Panc1 (cell line): ENCODE measurements around the gene GULP1. TPM values are rescaled to one million over a fixed set of nuclear protein-coding genes. Genes with fewer than 3 reads are reported as not detected.
A peak's percentile ranks its signal among the peaks of the same experiment; 100 is the strongest.

ENCODE experiments used
- ATAC-seq: fragments of 200-7000 bp; cut with Tn5 transposase; 2 replicates; pipeline ENCODE4 v1.9.1; 2020; ENCODE audit warnings: mild to moderate bottlenecking, moderate library complexity
- BruUV-seq: library from RNA; stranded (reverse); fragments of 400-500 nt; replicated peaks from 2 replicates; lab custom pipeline; 2021; lab: Mats Ljungman, UMichigan
- CTCF ChIA-PET: fragments of 300-600 bp; sonication (Branson Sonifier 250); formaldehyde crosslinking; loops from one replicate; lab custom pipeline; 2022; ENCODE audit warnings: antibody characterized with exemption; lab: Charles Lee
- POLR2A ChIA-PET: fragments of 300-600 bp; sonication (Branson Sonifier 250); formaldehyde crosslinking; loops from one replicate; lab custom pipeline; 2022; ENCODE audit warnings: antibody characterized with exemption; lab: Charles Lee
- DNase-seq: peaks from one replicate; pipeline ENCODE4 v3.0.0-alpha.2; 2010; ENCODE audit warnings: low read depth, low spot score
- H3K27ac ChIP-seq: 2 replicates; pipeline ENCODE4 v1.5.1; 2011; ENCODE audit warnings: mild to moderate bottlenecking, low read length, inconsistent platforms
- H3K27me3 ChIP-seq: fragments of 200-500 bp; sonication (Bioruptor generic); 2 replicates; pipeline ENCODE4 v1.6.0; 2014; ENCODE audit warnings: low read length, inconsistent platforms; ENCODE audit not compliant: control insufficient read depth, insufficient read depth
- H3K36me3 ChIP-seq: fragments of 200-500 bp; sonication (Bioruptor generic); 2 replicates; pipeline ENCODE4 v1.5.1; 2014; ENCODE audit warnings: inconsistent platforms, mild to moderate bottlenecking, low read length, moderate library complexity; ENCODE audit not compliant: control insufficient read depth, insufficient read depth
- H3K4me1 ChIP-seq: 2 replicates; pipeline ENCODE4 v1.5.1; 2011; ENCODE audit warnings: inconsistent platforms, mild to moderate bottlenecking, low read length, moderate library complexity; ENCODE audit not compliant: control insufficient read depth, insufficient read depth
- H3K4me3 ChIP-seq, 2 experiments: 2 replicates each; pipeline ENCODE4 v1.5.1; 2011 to 2012; ENCODE audit warnings: low read depth in 2 of 2, low read length in 2 of 2, mild to moderate bottlenecking in 2 of 2, inconsistent platforms in 1 of 2, moderate library complexity in 1 of 2
- H3K9me3 ChIP-seq: fragments of 200-500 bp; sonication (Bioruptor generic); 2 replicates; pipeline ENCODE4 v1.5.1; 2014; ENCODE audit warnings: low read depth, mild to moderate bottlenecking, inconsistent platforms, low read length, moderate library complexity; ENCODE audit not compliant: control insufficient read depth, insufficient read depth
- POLR2AphosphoS5 ChIP-seq: IDR thresholded peaks from 2 replicates; pipeline ENCODE4 v1.6.1; 2012; ENCODE audit warnings: mild to moderate bottlenecking, low read depth, low read length, moderate library complexity
- SIN3A ChIP-seq: IDR thresholded peaks from 2 replicates; pipeline ENCODE4 v1.6.1; 2012; ENCODE audit warnings: low read depth, mild to moderate bottlenecking, low read length, moderate library complexity, borderline replicate concordance; ENCODE audit not compliant: insufficient read depth
- TCF7L2 ChIP-seq: IDR thresholded peaks from 2 replicates; pipeline ENCODE4 v1.6.1; 2011; ENCODE audit warnings: mild to moderate bottlenecking, low read depth, low read length, inconsistent platforms
- in situ Hi-C: cut with HindIII; loops from 2 replicates; pipeline ENCODE4 v1.10.0; 2016; ENCODE audit warnings: low sequenced_read_pairs, low pct_unique_long_range_greater_than_20kb
- intact Hi-C: fragments of 100-400 bp; cut with micrococcal nuclease; formaldehyde crosslinking; loops from one replicate; pipeline ENCODE4 v1.10.0; 2022; ENCODE audit not compliant: unreplicated experiment
- total RNA-seq: library from RNA; stranded (reverse); gene quantifications from one replicate; pipeline ENCODE4 v1.2.1, GENCODE V29; 2021; ENCODE audit not compliant: unreplicated experiment
- TF ChIP-seq, protein P1 (sequence below), 2 experiments: IDR thresholded peaks; 2 replicates each; pipeline ENCODE4 v1.6.1; 2011 to 2012; ENCODE audit warnings: low read depth in 2 of 2, control low read depth in 1 of 2, low read length in 1 of 2, mild to moderate bottlenecking in 1 of 2, moderate library complexity in 1 of 2; ENCODE audit not compliant: insufficient read depth in 1 of 2
- TF ChIP-seq, protein P2 (sequence below): fragments of 450-650 bp; IDR thresholded peaks from 2 replicates; pipeline ENCODE4 v1.5.1; 2017; ENCODE audit warnings: mild to moderate bottlenecking

Gene GULP1
- total RNA-seq, 1 experiment from 2014 or later = 51.5 TPM

DNA sequence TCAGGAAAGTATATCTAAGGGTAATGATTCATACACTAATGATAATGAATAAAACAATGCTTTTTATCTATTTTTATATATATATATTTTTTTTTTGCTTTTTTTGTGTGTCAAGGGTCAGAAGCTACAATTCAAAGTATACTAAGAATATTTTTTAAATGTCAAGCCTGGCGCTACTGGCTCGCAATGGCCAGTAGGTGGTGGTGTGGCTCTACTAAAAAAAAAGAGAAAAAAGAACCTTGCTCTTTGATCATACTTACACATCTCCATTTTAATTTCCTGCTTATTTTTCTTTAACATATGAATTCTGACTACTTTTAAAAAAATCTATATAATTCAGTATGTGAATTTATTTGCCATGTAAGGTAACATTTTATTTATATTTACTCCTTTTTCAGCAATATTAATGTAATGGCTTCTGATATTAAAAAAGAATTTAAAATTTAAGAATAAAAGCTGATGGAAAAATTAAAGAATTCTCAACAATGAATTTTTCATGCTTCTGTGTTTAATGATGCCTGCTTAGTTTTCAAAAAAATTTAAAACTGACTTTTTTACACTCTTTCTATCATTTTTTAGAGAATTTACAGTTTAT, 232.9 kb downstream of the GULP1 start:
- Histone ChIP-seq H3K4me3 (no peak overlapping the region), H3K4me1 (no peaks in the 10 kb centered on the region; the same call in 1 of the 2 replicates), H3K27ac (no peak overlapping the region), H3K27me3 (no peaks in the 10 kb centered on the region), H3K9me3 (no peaks in the 10 kb centered on the region), H3K36me3 (peaks cover 2% of the 10 kb centered on the region; the same call in 1 of the 2 replicates)
- CTCF ChIA-PET = interaction anchor here (0.6 to 1.5 kb wide), 4 partner anchors 94 to 552 kb away, joined by 3 to 9 read pairs (median 6); no protein-coding TSS in a partner anchor
- no peak for ATAC-seq
- no peak for DNase-seq
- POLR2A ChIA-PET = no interaction called here
- TF ChIP-seq SIN3A (no peak), POLR2AphosphoS5 (no peak), TCF7L2 (0 out of 2 replicates have a peak, but pooled peaks have one; percentile 22)
- TF ChIP-seq, protein P1, sequence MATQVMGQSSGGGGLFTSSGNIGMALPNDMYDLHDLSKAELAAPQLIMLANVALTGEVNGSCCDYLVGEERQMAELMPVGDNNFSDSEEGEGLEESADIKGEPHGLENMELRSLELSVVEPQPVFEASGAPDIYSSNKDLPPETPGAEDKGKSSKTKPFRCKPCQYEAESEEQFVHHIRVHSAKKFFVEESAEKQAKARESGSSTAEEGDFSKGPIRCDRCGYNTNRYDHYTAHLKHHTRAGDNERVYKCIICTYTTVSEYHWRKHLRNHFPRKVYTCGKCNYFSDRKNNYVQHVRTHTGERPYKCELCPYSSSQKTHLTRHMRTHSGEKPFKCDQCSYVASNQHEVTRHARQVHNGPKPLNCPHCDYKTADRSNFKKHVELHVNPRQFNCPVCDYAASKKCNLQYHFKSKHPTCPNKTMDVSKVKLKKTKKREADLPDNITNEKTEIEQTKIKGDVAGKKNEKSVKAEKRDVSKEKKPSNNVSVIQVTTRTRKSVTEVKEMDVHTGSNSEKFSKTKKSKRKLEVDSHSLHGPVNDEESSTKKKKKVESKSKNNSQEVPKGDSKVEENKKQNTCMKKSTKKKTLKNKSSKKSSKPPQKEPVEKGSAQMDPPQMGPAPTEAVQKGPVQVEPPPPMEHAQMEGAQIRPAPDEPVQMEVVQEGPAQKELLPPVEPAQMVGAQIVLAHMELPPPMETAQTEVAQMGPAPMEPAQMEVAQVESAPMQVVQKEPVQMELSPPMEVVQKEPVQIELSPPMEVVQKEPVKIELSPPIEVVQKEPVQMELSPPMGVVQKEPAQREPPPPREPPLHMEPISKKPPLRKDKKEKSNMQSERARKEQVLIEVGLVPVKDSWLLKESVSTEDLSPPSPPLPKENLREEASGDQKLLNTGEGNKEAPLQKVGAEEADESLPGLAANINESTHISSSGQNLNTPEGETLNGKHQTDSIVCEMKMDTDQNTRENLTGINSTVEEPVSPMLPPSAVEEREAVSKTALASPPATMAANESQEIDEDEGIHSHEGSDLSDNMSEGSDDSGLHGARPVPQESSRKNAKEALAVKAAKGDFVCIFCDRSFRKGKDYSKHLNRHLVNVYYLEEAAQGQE (IDR thresholded peaks at IDR 0.05; ENCODE audit: insufficient read depth in 1 of 2, low read depth in 2 of 2, low read length in 1 of 2) = no peak
- TF ChIP-seq, protein P2, sequence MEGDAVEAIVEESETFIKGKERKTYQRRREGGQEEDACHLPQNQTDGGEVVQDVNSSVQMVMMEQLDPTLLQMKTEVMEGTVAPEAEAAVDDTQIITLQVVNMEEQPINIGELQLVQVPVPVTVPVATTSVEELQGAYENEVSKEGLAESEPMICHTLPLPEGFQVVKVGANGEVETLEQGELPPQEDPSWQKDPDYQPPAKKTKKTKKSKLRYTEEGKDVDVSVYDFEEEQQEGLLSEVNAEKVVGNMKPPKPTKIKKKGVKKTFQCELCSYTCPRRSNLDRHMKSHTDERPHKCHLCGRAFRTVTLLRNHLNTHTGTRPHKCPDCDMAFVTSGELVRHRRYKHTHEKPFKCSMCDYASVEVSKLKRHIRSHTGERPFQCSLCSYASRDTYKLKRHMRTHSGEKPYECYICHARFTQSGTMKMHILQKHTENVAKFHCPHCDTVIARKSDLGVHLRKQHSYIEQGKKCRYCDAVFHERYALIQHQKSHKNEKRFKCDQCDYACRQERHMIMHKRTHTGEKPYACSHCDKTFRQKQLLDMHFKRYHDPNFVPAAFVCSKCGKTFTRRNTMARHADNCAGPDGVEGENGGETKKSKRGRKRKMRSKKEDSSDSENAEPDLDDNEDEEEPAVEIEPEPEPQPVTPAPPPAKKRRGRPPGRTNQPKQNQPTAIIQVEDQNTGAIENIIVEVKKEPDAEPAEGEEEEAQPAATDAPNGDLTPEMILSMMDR = peak; percentile 76; the same call in 1 of the 2 replicates
- BruUV-seq = no TSS peak
- intact Hi-C loops = loop anchor here (2.0 kb wide), 2 partner anchors 460 to 888 kb away; no protein-coding TSS in a partner anchor
- in situ Hi-C loops = no loop called here

DNA sequence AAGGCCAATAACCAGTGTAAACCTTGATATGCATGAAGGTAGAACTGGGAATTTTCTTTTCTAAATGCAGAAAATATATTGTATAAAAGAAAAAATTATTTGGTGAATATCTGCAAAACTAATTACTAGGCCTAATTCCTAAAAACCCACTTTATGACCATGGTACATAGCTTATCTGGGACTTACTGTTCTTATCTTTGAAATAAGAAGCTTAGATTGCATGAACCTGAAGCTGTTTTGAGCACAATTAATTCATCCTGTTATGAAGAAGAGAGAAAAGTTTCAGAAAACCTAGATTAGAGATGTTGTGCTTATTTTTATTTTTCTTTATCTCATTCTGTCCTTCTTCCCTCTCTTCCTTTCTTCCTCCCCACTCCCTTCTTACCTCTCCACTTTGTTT, 235.0 kb downstream of the GULP1 start:
- intact Hi-C loops = no loop called here
- Histone ChIP-seq H3K9me3 (no peaks in the 10 kb centered on the region), H3K4me3 (no peak overlapping the region), H3K27ac (peak overlapping the region; percentile 23; the same call in 1 of the 2 replicates), H3K4me1 (no peaks in the 10 kb centered on the region; the same call in 1 of the 2 replicates), H3K36me3 (peaks cover 2% of the 10 kb centered on the region; the same call in 1 of the 2 replicates), H3K27me3 (no peaks in the 10 kb centered on the region)
- no peak for DNase-seq
- CTCF ChIA-PET = no interaction called here
- in situ Hi-C loops = no loop called here
- TF ChIP-seq, protein P2 = no peak
- TF ChIP-seq, protein P1 (IDR thresholded peaks at IDR 0.05; ENCODE audit: insufficient read depth in 1 of 2, low read depth in 2 of 2, low read length in 1 of 2) = no peak
- no peak for TF ChIP-seq TCF7L2
- TF ChIP-seq SIN3A = no peak
- TF ChIP-seq POLR2AphosphoS5 = no peak
- POLR2A ChIA-PET = no interaction called here
- no TSS peak for BruUV-seq
- ATAC-seq = no peak
